Natural killer cell (primary cell): Measurements from ENCODE around the gene BICD2. TPM values are rescaled to one million over a fixed set of nuclear protein-coding genes. Genes with fewer than 3 reads are reported as not detected.
A peak's percentile ranks its signal among the peaks of the same experiment; 100 is the strongest.

ENCODE experiments used
- ATAC-seq, 3 donors: fragments of 150-1000 bp in 2 of 3; fragments of 200-7000 bp in 1 of 3; cut with Tn5 transposase; 1 replicate in 1 of 3; 2 replicates in 2 of 3; pipeline ENCODE4 v1.10.0; 2021; ENCODE audit warnings: mild to moderate bottlenecking in 2 of 3, moderate library complexity in 2 of 3
- DNase-seq, 2 donors: peaks; one replicate each; pipeline versions ENCODE4 v3.0.0 to v3.0.0-alpha.2; 2013 to 2021; ENCODE audit warnings: mixed read lengths in 1 of 2
- H3K27ac ChIP-seq: one replicate; pipeline ENCODE4 v1.5.1; 2013; ENCODE audit warnings: mild to moderate bottlenecking, low read length
- H3K27me3 ChIP-seq: one replicate; pipeline ENCODE4 v1.6.1; 2013; ENCODE audit warnings: low read length; ENCODE audit not compliant: control insufficient read depth, insufficient read depth
- H3K36me3 ChIP-seq: one replicate; pipeline ENCODE4 v1.6.1; 2013; ENCODE audit warnings: low read length; ENCODE audit not compliant: control insufficient read depth, insufficient read depth
- H3K4me1 ChIP-seq: one replicate; pipeline ENCODE4 v1.6.1; 2013; ENCODE audit warnings: low read length; ENCODE audit not compliant: control insufficient read depth, insufficient read depth
- H3K4me3 ChIP-seq: one replicate; pipeline ENCODE4 v1.5.1; 2013; ENCODE audit warnings: low read length
- H3K9me3 ChIP-seq: one replicate; pipeline ENCODE4 v1.6.1; 2013; ENCODE audit warnings: low read length; ENCODE audit not compliant: control insufficient read depth, insufficient read depth
- H3K27ac Mint-ChIP-seq, 2 donors: one replicate each; pipeline ENCODE4 v1.8.0; 2022; ENCODE audit warnings: mild to moderate bottlenecking in 2 of 2, mixed read lengths in 2 of 2, moderate library complexity in 1 of 2
- H3K27me3 Mint-ChIP-seq, 2 donors: one replicate each; pipeline ENCODE4 v1.8.0; 2022; ENCODE audit warnings: low read depth in 2 of 2, mixed read lengths in 2 of 2
- H3K36me3 Mint-ChIP-seq: one replicate; pipeline ENCODE4 v1.8.0; 2022; ENCODE audit warnings: mixed read lengths
- H3K4me1 Mint-ChIP-seq, 2 donors: one replicate each; pipeline ENCODE4 v1.8.0; 2022; ENCODE audit warnings: mixed read lengths in 2 of 2
- H3K4me3 Mint-ChIP-seq: one replicate; pipeline ENCODE4 v1.8.0; 2022; ENCODE audit warnings: mild to moderate bottlenecking, moderate library complexity, mixed read lengths
- H3K9me3 Mint-ChIP-seq, 2 donors: one replicate each; pipeline ENCODE4 v1.8.0; 2022; ENCODE audit warnings: mixed read lengths in 2 of 2
- CTCF ChIP-seq: fragments of 200-600 bp; IDR thresholded peaks from one replicate; pipeline ENCODE4 v1.8.0; 2022; ENCODE audit warnings: antibody characterized with exemption
- WGBS: methylation state at CpG from one replicate; pipeline ENCODE4 v1.1.7; 2013; ENCODE audit warnings: missing lambda C conversion rate; ENCODE audit not compliant: insufficient coverage; 5-methylcytosine and 5-hydroxymethylcytosine counted together
- intact Hi-C: fragments of 100-400 bp; cut with micrococcal nuclease; formaldehyde crosslinking; loops from one replicate; pipeline ENCODE4 v1.14.2; 2022
- total RNA-seq, 4 donors: library from RNA; stranded (reverse); fragments of 120-200 nt in 1 of 4; gene quantifications; one replicate each; pipeline versions ENCODE4 v1.2.3 to v1.2.4, GENCODE V29; 2013 to 2022

Gene BICD2
- total RNA-seq, 3 donors from 2014 or later (not counting 1 experiment from before 2014, with no cell fraction given), result 27.0 to 39.7 (median 39.7) TPM

- Mint-ChIP-seq H3K4me3 (no peak overlapping the region), H3K27me3 (peaks cover 28 to 30% of the 10 kb centered on the region in 2 donors), H3K36me3 (no peaks in the 10 kb centered on the region), H3K27ac (no peak overlapping the region), H3K4me1 (peaks cover 8 to 10% of the 10 kb centered on the region in 2 donors), H3K9me3 (no peaks in the 10 kb centered on the region)
- Histone ChIP-seq H3K4me3 (no peak overlapping the region), H3K36me3 (no peaks in the 10 kb centered on the region), H3K27ac (no peak overlapping the region), H3K9me3 (no peaks in the 10 kb centered on the region), H3K27me3 (peaks cover 4% of the 10 kb centered on the region), H3K4me1 (no peaks in the 10 kb centered on the region)
- intact Hi-C loops, result no loop called here
- no peak for TF ChIP-seq CTCF
- 49% methylated on average over 6 of the region's 7 CpGs for WGBS
- no peak for DNase-seq
- ATAC-seq, result no peak
Measured at GRCh38 chr9:92794426-92794825, 29.8 kb upstream of the BICD2 start.

GRCh38 chr9:92790542-92791527, 26.2 kb upstream of the BICD2 start:
- no peak overlapping the region for H3K4me3 Mint-ChIP-seq

GRCh38 chr9:92786298-92786697, 21.7 kb upstream of the BICD2 start:
- ATAC-seq, result no peak
- intact Hi-C loops, result no loop called here
- Histone ChIP-seq H3K9me3 (peaks cover 4% of the 10 kb centered on the region), H3K27me3 (no peaks in the 10 kb centered on the region), H3K4me3 (no peak overlapping the region), H3K4me1 (no peaks in the 10 kb centered on the region), H3K36me3 (no peaks in the 10 kb centered on the region), H3K27ac (no peak overlapping the region)
- H3K27ac Mint-ChIP-seq, result no peak overlapping the region
- peaks cover 0 to 3% of the 10 kb centered on the region in 2 donors for H3K9me3 Mint-ChIP-seq
- no CpG with 5 or more reads among the region's 1 CpG for WGBS
- H3K4me1 Mint-ChIP-seq, result peaks cover 8 to 10% of the 10 kb centered on the region in 2 donors
- no peaks in the 10 kb centered on the region for H3K36me3 Mint-ChIP-seq
- no peak for TF ChIP-seq CTCF
- no peak for DNase-seq
- H3K4me3 Mint-ChIP-seq, result no peak overlapping the region
- peaks cover 14 to 22% of the 10 kb centered on the region in 2 donors for H3K27me3 Mint-ChIP-seq

More at GRCh38 chr9:92790542-92791527, 26.2 kb upstream of the BICD2 start:
- TF ChIP-seq CTCF, result peak; percentile 90
- no peak overlapping the region for H3K4me3 ChIP-seq
- H3K9me3 Mint-ChIP-seq, result peaks cover 0 to 2% of the 10 kb centered on the region in 2 donors
- H3K27me3 ChIP-seq, result no peaks in the 10 kb centered on the region
- peak; percentile 71 to 88 for DNase-seq
- no peaks in the 10 kb centered on the region for H3K36me3 ChIP-seq
- intact Hi-C loops, result loop anchor here (1.0 to 2.0 kb wide), 3 partner anchors 26 to 652 kb away; no protein-coding TSS in a partner anchor
- no peaks in the 10 kb centered on the region for H3K36me3 Mint-ChIP-seq
- ATAC-seq, result peak; percentile 94 to 100 (median 99)
- H3K27me3 Mint-ChIP-seq, result peaks cover 15 to 25% of the 10 kb centered on the region in 2 donors
- peaks cover 8 to 10% of the 10 kb centered on the region in 2 donors for H3K4me1 Mint-ChIP-seq
- H3K4me1 ChIP-seq, result no peaks in the 10 kb centered on the region
- WGBS, result 52% methylated on average over 13 of the region's 13 CpGs
- H3K9me3 ChIP-seq, result peaks cover 2% of the 10 kb centered on the region
- H3K27ac ChIP-seq, result no peak overlapping the region
- peak overlapping the region in 1 of 2 donors; percentile 78 for H3K27ac Mint-ChIP-seq
